ENCODE results near the gene KLHL29.
A peak's percentile ranks its signal among the peaks of the same experiment; 100 is the strongest.

The KLHL29 gene

DNA sequence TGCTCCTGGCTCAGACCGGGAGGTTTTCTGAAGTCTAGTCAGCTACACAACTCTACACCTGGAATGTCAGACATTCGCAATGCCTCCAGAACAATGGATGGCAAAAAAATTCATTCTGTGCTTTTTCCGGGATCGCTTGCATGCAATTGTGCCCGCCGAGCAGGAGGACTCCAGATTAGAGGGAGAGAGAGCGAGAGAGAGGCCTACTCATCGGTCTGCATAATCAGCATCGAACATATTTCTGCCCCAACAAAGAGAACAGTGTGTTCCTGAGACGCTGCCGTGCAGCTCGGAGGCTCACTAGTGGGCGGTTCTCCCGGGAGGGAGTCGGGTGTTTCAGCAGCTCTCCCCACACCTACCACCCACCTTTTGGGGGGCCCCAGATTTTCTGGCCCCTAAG is 117.1 kb downstream of the KLHL29 start:
- Histone ChIP-seq H3K79me2 (ENCODE audit: control insufficient read depth, insufficient read depth, low read length, poor library complexity) (no peaks in the 10 kb centered on the region), H3K9ac (ENCODE audit: low read length) (no peak overlapping the region), H3K27me3 (ENCODE audit: insufficient read depth, low read length) (no peaks in the 10 kb centered on the region), H2BK5ac (ENCODE audit: low read depth, low read length, poor library complexity) (peak overlapping the region; percentile 3), H2BK120ac (ENCODE audit: insufficient read depth, low read length, poor library complexity) (no peak overlapping the region), H3K23ac (ENCODE audit: low read length) (no peak overlapping the region), H3K79me1 (ENCODE audit: low read length) (peaks cover 4% of the 10 kb centered on the region), H4K12ac (ENCODE audit: low read depth, low read length) (no peak overlapping the region), H3K27ac (ENCODE audit: low read depth, low read length) (peak overlapping the region; percentile 31), H2AK5ac (ENCODE audit: low read length) (no peak overlapping the region), H3K14ac (ENCODE audit: low read length) (no peak overlapping the region), H3K4me3 (ENCODE audit: low read depth, low read length) (no peak overlapping the region), H3K36me3 (ENCODE audit: control insufficient read depth in 1 of 2, insufficient read depth in 2 of 2, low read length in 2 of 2) (no peaks in the 10 kb centered on the region), H2AFZ (ENCODE audit: insufficient read depth, low read length, poor library complexity) (no peak overlapping the region), H3K18ac (ENCODE audit: low read length) (no peak overlapping the region), H4K8ac (ENCODE audit: low read depth, low read length) (no peak overlapping the region), H3K4me2 (ENCODE audit: low read length) (no peak overlapping the region), H2BK12ac (ENCODE audit: low read length) (no peak overlapping the region), H3K4me1 (ENCODE audit: control insufficient read depth in 1 of 2, insufficient read depth in 2 of 2, low read length in 2 of 2) (peaks cover 32 to 52% of the 10 kb centered on the region in 2 experiments), H3K4ac (ENCODE audit: low read depth, low read length) (no peak overlapping the region), H3K9me3 (ENCODE audit: insufficient read depth, low read depth, low read length) (no peaks in the 10 kb centered on the region), H4K91ac (ENCODE audit: low read depth, low read length) (peak overlapping the region; percentile 11)
- no CpG with 5 or more reads among the region's 15 CpGs for WGBS (ENCODE audit: extremely low coverage, insufficient coverage, insufficient read length)
- peak in 1 of 2 donors; percentile 37 for DNase-seq

DNA sequence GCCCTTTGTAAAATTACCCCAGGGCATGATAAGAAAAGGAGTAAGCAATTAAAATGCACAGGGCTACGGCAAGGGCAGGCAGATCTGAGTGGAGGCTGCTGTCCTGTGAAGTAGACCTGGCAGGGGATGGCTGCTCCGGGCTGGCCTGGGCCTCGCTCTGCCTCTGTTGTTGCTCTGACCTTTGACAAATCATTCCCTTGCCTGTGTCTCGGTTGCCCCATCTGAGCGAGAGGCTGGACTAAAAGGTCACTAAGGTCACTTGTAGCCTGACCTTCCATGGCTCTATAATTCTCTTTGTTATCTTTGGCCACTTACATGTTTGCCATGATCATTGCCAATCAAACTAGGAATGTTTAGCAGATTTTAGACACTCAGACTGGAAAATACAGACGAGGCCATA is 118.1 kb downstream of the KLHL29 start:
- H3K18ac ChIP-seq (ENCODE audit: low read length) = no peak overlapping the region
- peak overlapping the region; percentile 31 for H3K27ac ChIP-seq (ENCODE audit: low read depth, low read length)
- H4K91ac ChIP-seq (ENCODE audit: low read depth, low read length) = no peak overlapping the region
- no peak for DNase-seq
- no peak overlapping the region for H2BK12ac ChIP-seq (ENCODE audit: low read length)
- WGBS (ENCODE audit: extremely low coverage, insufficient coverage, insufficient read length) = no CpG with 5 or more reads among the region's 6 CpGs
- H3K27me3 ChIP-seq (ENCODE audit: insufficient read depth, low read length) = no peaks in the 10 kb centered on the region
- no peak overlapping the region for H2AFZ ChIP-seq (ENCODE audit: insufficient read depth, low read length, poor library complexity)
- H3K79me2 ChIP-seq (ENCODE audit: control insufficient read depth, insufficient read depth, low read length, poor library complexity) = no peaks in the 10 kb centered on the region
- H2BK5ac ChIP-seq (ENCODE audit: low read depth, low read length, poor library complexity) = no peak overlapping the region
- H2AK5ac ChIP-seq (ENCODE audit: low read length) = no peak overlapping the region
- H3K4me2 ChIP-seq (ENCODE audit: low read length) = no peak overlapping the region
- no peak overlapping the region for H4K12ac ChIP-seq (ENCODE audit: low read depth, low read length)
- no peaks in the 10 kb centered on the region for H3K9me3 ChIP-seq (ENCODE audit: insufficient read depth, low read depth, low read length)
- H3K14ac ChIP-seq (ENCODE audit: low read length) = no peak overlapping the region
- peaks cover 4% of the 10 kb centered on the region for H3K79me1 ChIP-seq (ENCODE audit: low read length)
- no peak overlapping the region for H2BK120ac ChIP-seq (ENCODE audit: insufficient read depth, low read length, poor library complexity)
- H3K4me1 ChIP-seq (ENCODE audit: control insufficient read depth in 1 of 2, insufficient read depth in 2 of 2, low read length in 2 of 2) = peaks cover 30 to 47% of the 10 kb centered on the region in 2 experiments
- H3K4me3 ChIP-seq (ENCODE audit: low read depth, low read length) = no peak overlapping the region
- H3K9ac ChIP-seq (ENCODE audit: low read length) = no peak overlapping the region
- H3K36me3 ChIP-seq (ENCODE audit: control insufficient read depth in 1 of 2, insufficient read depth in 2 of 2, low read length in 2 of 2) = no peaks in the 10 kb centered on the region
- no peak overlapping the region for H3K23ac ChIP-seq (ENCODE audit: low read length)
- H3K4ac ChIP-seq (ENCODE audit: low read depth, low read length) = no peak overlapping the region
- no peak overlapping the region for H4K8ac ChIP-seq (ENCODE audit: low read depth, low read length)

DNA sequence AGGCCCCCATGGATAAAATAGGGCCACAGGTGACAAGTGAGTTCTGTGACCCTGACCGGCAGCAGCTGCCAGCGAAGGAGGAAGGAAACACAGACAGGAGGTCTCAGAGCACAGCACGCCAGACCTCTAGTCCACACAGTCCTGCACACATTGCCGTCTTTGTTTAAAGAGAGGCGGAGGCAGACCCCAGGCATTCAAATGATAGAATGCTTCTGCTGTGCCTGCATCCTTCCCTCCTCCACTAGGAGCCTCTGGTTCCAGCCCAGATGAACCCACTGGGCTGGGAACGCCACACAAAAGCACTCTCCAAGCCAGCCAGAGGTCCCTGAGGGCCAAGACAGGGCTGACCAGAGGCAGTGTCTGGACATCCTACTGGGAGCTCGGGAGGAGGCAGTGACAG is 118.7 kb downstream of the KLHL29 start:
- Histone ChIP-seq H4K8ac (ENCODE audit: low read depth, low read length) (peak overlapping the region; percentile 45), H3K27ac (ENCODE audit: low read depth, low read length) (peak overlapping the region; percentile 31), H2AFZ (ENCODE audit: insufficient read depth, low read length, poor library complexity) (no peak overlapping the region), H3K4me3 (ENCODE audit: low read depth, low read length) (no peak overlapping the region), H3K4me2 (ENCODE audit: low read length) (no peak overlapping the region), H3K27me3 (ENCODE audit: insufficient read depth, low read length) (no peaks in the 10 kb centered on the region), H4K91ac (ENCODE audit: low read depth, low read length) (peak overlapping the region; percentile 44), H3K36me3 (ENCODE audit: control insufficient read depth in 1 of 2, insufficient read depth in 2 of 2, low read length in 2 of 2) (no peaks in the 10 kb centered on the region), H2AK5ac (ENCODE audit: low read length) (peak overlapping the region; percentile 66), H3K4ac (ENCODE audit: low read depth, low read length) (peak overlapping the region; percentile 21), H3K18ac (ENCODE audit: low read length) (peak overlapping the region; percentile 83), H4K12ac (ENCODE audit: low read depth, low read length) (peak overlapping the region; percentile 12), H3K79me1 (ENCODE audit: low read length) (peaks cover 4% of the 10 kb centered on the region), H2BK12ac (ENCODE audit: low read length) (peak overlapping the region; percentile 37), H2BK5ac (ENCODE audit: low read depth, low read length, poor library complexity) (peak overlapping the region; percentile 26), H3K14ac (ENCODE audit: low read length) (peak overlapping the region; percentile 6), H2BK120ac (ENCODE audit: insufficient read depth, low read length, poor library complexity) (peak overlapping the region; percentile 62), H3K79me2 (ENCODE audit: control insufficient read depth, insufficient read depth, low read length, poor library complexity) (no peaks in the 10 kb centered on the region), H3K9me3 (ENCODE audit: insufficient read depth, low read depth, low read length) (no peaks in the 10 kb centered on the region), H3K23ac (ENCODE audit: low read length) (no peak overlapping the region), H3K4me1 (ENCODE audit: control insufficient read depth in 1 of 2, insufficient read depth in 2 of 2, low read length in 2 of 2) (peaks cover 30 to 47% of the 10 kb centered on the region in 2 experiments), H3K9ac (ENCODE audit: low read length) (no peak overlapping the region)
- WGBS (ENCODE audit: extremely low coverage, insufficient coverage, insufficient read length) = no CpG with 5 or more reads among the region's 7 CpGs
- no peak for DNase-seq

DNA sequence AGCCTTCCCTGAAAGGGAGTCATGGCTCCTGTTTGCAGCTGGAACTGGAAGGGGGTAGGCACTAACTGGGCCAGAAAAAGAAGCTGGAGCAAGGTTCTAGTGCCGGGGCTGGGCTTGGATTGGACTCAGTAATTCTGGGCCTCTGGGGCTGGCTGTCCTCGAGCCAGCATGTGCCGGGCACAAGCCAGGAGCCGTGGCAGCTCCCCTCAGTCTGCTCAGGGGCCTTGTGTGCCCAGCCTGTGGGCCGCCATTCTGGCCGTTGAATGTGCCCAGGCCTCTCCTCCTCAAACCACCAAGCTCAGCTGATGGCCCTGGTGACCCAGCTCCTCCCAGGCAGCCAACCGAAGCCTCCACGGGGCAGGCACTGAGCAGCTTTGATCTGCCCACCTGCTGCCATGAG is 119.6 kb downstream of the KLHL29 start:
- Histone ChIP-seq H3K9me3 (ENCODE audit: insufficient read depth, low read depth, low read length) (no peaks in the 10 kb centered on the region), H4K12ac (ENCODE audit: low read depth, low read length) (no peak overlapping the region), H2BK120ac (ENCODE audit: insufficient read depth, low read length, poor library complexity) (peak overlapping the region; percentile 16), H3K9ac (ENCODE audit: low read length) (no peak overlapping the region), H3K79me2 (ENCODE audit: control insufficient read depth, insufficient read depth, low read length, poor library complexity) (no peaks in the 10 kb centered on the region), H4K8ac (ENCODE audit: low read depth, low read length) (no peak overlapping the region), H2BK12ac (ENCODE audit: low read length) (peak overlapping the region; percentile 19), H3K14ac (ENCODE audit: low read length) (peak overlapping the region; percentile 8), H4K91ac (ENCODE audit: low read depth, low read length) (peak overlapping the region; percentile 25), H3K27me3 (ENCODE audit: insufficient read depth, low read length) (no peaks in the 10 kb centered on the region), H3K4me2 (ENCODE audit: low read length) (no peak overlapping the region), H3K36me3 (ENCODE audit: control insufficient read depth in 1 of 2, insufficient read depth in 2 of 2, low read length in 2 of 2) (no peaks in the 10 kb centered on the region), H3K4ac (ENCODE audit: low read depth, low read length) (no peak overlapping the region), H2AFZ (ENCODE audit: insufficient read depth, low read length, poor library complexity) (no peak overlapping the region), H3K18ac (ENCODE audit: low read length) (no peak overlapping the region), H3K4me1 (ENCODE audit: control insufficient read depth in 1 of 2, insufficient read depth in 2 of 2, low read length in 2 of 2) (peaks cover 30 to 47% of the 10 kb centered on the region in 2 experiments), H3K79me1 (ENCODE audit: low read length) (peaks cover 4% of the 10 kb centered on the region), H2BK5ac (ENCODE audit: low read depth, low read length, poor library complexity) (no peak overlapping the region), H3K23ac (ENCODE audit: low read length) (no peak overlapping the region), H2AK5ac (ENCODE audit: low read length) (no peak overlapping the region), H3K27ac (ENCODE audit: low read depth, low read length) (no peak overlapping the region), H3K4me3 (ENCODE audit: low read depth, low read length) (no peak overlapping the region)
- DNase-seq = no peak
- no CpG with 5 or more reads among the region's 8 CpGs for WGBS (ENCODE audit: extremely low coverage, insufficient coverage, insufficient read length)
